Measurements from ENCODE around the gene MOV10L1.
A peak's percentile ranks its signal among the peaks of the same experiment; 100 is the strongest.
"Not testable (repeated sequence)": the region's sequence is repeated elsewhere in the genome, so short reads cannot be mapped to it uniquely, and the experiment has no call there.

MOV10L1 gene

DNA sequence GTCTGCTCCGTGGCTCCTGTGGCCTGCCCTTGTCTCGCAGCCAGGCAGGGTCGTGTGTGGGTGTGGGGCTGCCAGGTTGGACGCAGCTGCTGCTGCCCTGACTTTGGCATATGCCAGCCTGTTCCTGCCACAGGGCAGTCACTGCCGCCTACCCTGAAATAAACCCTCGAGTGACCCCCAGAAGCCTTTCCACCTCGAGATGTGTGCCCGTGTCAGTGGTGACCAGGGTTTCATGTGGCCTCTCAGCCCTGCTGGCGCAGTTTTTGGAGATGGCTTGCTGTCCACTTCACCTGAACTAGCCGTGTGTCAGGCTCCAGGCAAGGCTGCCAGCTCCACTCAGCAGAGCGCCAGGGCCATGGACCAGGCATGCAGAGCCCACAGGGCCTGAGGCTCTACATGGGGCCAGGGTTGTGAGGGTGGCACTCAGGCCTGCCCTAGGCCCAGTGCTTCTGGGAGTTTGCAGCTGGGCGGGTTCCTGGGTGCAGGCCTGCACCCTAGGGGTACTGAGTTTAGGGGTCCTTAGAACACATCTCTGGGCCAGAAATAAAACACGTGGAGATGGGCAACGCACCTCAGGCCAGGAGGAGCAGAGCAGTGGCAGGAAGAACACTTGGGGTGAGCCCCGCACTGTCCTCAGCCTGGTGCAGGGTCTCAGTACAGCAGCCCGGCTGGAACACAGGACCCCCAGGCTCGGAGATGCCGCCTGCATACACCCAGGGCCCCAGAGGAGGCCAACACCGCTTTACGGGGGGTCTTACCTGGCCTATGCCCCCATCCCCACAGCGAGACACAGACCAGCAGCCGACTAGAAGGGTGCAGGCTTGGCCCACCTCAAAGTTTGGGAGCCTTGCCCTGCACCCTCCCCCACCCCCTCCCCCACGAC lies 71.9 kb downstream of the MOV10L1 start:
- DNase-seq (ENCODE audit: low spot score), result no peak

GRCh38 chr22:50162391-50162956 lies 72.7 kb downstream of the MOV10L1 start:
- no peak for DNase-seq (ENCODE audit: low spot score)

DNA sequence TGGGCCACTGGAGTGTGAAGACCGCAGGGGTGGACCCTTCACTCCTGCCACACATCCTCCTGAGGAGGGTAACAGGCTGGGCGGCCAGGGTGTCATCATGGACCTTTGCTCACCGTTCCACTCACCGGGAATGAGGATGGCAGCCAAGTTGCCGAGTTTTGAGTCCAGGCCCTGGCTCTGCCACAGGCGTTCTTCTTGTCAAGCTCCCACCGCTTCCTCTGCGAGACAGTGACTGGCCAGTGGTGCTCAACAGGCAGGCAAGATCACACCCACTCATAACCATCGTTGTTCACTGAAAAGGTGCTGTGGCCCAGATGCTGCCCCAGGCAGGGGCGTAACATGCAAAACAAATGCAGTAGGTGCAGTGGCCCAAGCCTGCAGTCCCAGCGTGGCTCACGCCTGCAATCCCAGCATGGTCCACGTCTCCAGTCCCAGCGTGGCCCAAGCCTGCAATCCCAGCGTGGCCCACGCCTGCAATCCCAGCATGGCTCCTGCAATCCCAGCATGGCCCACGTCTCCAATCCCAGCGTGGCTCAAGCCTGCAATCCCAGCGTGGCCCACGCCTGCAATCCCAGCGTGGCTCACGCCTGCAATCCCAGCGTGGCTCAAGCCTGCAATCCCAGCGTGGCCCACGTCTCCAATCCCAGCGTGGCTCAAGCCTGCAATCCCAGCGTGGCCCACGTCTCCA lies 75.8 kb downstream of the MOV10L1 start:
- no peak for DNase-seq (ENCODE audit: low spot score)

- no peak for DNase-seq (ENCODE audit: low spot score)
Measured at GRCh38 chr22:50167689-50168489, 78.1 kb downstream of the MOV10L1 start.

- not testable (repeated sequence) for DNase-seq (ENCODE audit: low spot score)
Measured at GRCh38 chr22:50168490-50169180, 78.8 kb downstream of the MOV10L1 start.

DNA sequence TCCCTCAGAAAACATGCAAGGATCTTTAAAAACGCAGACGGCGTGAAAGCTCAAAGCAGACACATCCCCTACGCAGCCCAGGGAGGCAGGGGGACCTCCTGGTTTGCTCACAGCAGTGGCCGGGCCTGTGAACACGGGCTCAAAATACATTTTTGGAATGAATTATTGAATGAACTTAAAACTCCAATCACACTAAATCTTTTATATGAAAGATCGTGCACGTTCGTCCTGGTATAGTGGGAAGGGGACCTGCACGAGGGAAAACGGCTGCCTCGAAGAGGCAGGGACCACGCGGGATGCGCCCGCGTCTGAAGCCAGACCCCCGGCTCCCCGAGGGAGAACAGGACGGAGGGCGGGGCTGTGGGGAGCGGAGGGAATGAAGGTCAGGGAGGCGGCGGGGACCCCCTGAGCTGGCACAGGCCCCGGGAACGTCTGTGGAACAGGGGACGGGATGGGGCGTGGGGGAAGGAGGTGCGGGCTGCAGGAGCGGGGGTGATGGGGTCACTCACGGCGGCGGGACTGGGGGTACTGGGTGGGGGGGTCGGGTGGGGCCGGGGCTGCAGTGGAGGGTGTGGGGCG lies 79.5 kb downstream of the MOV10L1 start:
- DNase-seq (ENCODE audit: low spot score), result no peak

- peak; percentile 53 for DNase-seq (ENCODE audit: low spot score)
Measured at GRCh38 chr22:50169774-50170341, 80.1 kb downstream of the MOV10L1 start.

DNA sequence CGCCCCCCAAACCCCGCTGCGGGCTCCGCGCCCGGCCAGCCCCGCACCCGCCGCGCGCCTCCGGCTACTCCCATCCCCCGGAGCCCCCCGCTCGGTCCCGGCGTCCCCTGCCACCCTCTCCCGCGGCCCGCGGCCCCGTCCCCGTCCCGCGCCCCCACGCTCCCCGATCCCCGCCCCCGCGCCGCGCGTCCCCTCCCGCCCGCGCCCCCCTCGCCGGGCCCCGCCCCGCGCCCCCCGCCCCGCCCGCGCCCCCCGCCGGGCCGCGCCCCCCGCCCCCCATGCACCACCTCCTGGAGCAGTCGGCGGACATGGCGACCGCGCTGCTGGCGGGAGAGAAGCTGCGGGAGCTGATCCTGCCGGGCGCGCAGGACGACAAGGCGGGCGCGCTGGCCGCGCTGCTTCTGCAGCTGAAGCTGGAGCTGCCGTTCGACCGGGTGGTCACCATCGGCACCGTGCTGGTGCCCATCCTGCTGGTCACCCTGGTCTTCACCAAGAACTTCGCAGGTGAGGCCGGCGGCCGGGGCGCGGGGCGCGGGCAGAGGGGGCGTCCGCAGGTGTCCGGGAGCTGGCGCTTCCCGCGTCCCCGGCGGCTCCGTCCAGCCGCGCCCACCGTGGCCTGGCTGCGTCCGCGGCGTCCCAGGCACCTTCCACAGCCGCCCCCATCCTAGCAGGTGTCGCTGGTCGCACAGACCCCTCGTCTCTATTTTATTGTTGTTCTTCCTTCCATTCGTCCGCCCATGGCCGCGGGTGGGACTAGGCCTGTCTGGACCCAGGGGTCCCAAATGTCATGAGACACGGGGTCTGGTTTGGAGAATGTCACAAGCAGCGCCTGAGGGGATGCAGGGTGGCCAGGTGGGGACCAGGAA lies 80.9 kb downstream of the MOV10L1 start, which contains the start of gene PANX2:
PANX2 (plus strand) TSS at position 279 of the 866 bp plus-strand sequence; CDS start at position 279, 0 bp downstream.
- no peak for DNase-seq (ENCODE audit: low spot score)

DNA sequence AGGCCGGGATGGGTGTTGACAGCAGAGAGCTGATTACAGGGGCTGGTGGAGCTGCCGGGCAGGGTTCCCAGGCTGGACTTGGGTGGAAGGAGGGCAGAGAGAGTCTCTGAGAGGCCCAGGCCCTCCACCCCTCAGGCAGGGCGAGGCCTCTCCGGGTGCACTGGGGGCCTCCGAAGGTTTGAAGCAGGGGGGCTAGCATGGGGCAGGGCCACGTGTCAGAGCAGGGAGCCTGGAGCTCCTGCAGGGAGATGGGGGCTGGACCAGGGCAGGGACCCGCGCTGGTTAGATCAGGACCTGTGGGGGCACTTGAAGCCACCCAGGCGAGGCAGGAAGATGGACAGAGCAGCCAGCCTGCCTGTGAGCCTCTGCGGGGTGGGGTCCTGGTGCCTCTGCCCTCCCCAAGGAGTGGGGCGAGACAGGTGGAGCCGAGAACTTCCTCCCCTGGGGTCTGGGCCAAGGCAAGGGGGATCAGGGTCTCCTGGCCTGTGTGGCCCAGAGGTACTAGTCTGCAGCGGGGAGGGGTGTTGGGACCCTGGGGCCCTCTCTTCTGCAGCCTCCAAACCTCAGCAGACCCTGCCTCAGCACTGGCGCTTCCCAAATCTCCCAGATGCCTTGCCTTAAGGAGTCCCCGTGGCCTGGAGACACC lies 81.6 kb downstream of the MOV10L1 start:
- DNase-seq (ENCODE audit: low spot score), result no peak

- no peak for DNase-seq (ENCODE audit: low spot score)
Measured at GRCh38 chr22:50171965-50172421, 82.2 kb downstream of the MOV10L1 start.

- DNase-seq (ENCODE audit: low spot score), result no peak
Measured at GRCh38 chr22:50173311-50173982, 83.6 kb downstream of the MOV10L1 start.

DNA sequence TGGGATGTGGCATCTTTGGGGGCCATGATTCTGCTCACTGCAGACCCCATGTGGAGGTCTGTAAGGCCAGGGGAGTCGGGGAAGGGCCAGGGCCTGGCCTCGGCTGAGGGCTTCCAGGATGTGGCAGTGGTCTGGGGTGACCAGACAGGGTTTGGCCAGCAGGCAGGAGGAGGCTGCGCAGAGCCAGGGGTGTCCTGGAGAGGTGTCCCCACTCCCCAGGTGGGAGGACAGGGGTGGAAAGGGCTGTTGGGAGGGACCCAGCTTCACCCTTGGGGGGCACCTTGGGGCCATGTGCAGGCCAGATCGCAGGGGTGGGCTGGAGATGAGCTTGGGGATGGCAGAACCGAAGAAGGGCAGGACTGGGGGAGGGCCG lies 84.2 kb downstream of the MOV10L1 start:
- no peak for DNase-seq (ENCODE audit: low spot score)

DNA sequence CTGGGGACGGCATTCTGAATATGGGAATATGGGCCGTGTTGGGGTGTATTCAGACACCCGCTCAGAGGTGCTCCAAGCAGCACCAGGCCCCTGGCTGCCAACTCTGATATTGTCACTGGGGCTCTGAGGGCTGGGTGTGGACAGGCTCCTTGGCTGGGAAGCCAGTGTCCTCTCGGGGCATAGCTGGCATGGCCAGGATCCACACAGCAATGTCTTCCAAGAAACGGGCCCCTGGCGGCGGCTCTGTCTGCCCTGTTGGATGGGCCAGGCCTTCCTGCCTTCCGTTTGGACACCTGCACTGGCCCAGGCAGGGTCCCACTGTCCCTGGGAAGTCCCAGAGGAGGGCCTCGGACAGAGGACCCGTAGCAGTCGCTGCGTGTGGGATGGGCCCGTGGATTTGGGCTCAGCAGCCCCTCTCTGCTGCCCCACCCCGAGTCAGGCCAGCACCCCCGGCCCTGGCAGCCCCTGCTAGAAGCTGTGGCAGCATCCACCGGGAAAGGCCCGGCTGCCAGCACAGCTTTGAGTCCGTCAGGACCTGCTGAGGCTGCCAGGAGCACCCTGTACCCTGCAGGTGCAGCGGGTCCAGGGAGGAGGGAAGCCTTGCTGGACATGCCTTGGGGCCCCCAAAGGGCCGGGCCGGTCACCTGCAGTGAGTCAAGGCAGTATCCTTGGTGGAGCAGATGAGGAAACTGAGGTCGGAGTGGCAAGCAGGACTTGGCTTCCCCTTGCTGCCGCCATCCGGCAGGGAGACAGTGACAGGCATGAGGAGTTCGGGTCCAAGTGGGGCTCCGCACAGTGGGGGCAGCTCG lies 84.8 kb downstream of the MOV10L1 start:
- no peak for DNase-seq (ENCODE audit: low spot score)

- no peak for DNase-seq (ENCODE audit: low spot score)
Measured at GRCh38 chr22:50175191-50175461, 85.3 kb downstream of the MOV10L1 start.

GRCh38 chr22:50175921-50176849 lies 86.4 kb downstream of the MOV10L1 start:
- DNase-seq (ENCODE audit: low spot score), result no peak

GRCh38 chr22:50176850-50177536 lies 87.2 kb downstream of the MOV10L1 start:
- DNase-seq (ENCODE audit: low spot score), result no peak
